HS-5 (cell line): Measurements from ENCODE around the gene PNMA5.
"Not testable (repeated sequence)": the region's sequence is repeated elsewhere in the genome, so short reads cannot be mapped to it uniquely, and the experiment has no call there.

ENCODE experiments used
- DNase-seq: peaks from one replicate; pipeline ENCODE4 v3.0.0-alpha.2; 2012; ENCODE audit warnings: low read depth

Gene PNMA5

DNA sequence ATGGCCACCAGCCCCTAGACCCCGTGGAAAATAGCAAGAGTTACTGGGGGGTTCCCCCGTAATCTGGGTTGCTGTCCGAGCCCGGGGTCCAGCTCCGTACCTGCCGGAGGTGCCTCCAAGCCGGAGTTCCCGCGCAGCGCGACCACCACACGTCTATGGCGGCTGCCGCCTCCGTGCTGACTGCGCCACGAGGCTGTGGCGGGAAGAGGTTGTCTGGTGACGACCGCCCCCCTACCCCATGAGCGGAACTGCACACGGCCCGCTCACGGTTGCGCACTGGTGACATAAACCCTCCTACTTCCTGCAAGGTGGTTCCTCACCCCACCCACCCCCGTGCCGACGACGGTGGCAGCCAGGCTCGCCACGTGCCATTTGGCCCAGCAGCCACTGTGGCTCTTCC, at the start of gene PNMA5:
TSS of gene PNMA5 (minus strand) at position 184 of the 400 bp plus-strand sequence. CDS start 2,518 bp downstream, outside the sequence.
- DNase-seq = no peak

GRCh38 chrX:153032397-153033118, 38.6 kb upstream of the PNMA5 start:
- DNase-seq = peak; percentile 11

DNA sequence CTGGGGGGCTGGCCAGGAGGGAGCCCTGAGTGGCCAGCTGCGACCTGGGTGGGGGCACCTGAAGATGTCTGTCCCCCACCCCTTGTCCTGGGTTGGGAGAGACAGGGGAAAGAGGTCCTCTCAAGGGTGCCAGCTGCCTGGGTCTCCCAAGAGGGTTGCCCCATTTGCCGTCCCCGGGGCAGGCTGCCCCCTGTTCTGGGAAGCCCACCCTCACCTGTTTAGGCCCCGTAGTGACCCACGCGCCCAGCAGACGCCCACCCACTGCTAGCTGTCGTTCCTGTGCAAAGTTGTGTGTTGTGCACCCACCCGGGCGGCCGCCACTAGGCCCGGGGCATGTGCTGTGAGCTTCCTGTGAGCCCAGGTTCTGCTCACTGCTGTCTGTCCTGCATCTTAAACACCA, 36.9 kb upstream of the PNMA5 start:
- no peak for DNase-seq

DNA sequence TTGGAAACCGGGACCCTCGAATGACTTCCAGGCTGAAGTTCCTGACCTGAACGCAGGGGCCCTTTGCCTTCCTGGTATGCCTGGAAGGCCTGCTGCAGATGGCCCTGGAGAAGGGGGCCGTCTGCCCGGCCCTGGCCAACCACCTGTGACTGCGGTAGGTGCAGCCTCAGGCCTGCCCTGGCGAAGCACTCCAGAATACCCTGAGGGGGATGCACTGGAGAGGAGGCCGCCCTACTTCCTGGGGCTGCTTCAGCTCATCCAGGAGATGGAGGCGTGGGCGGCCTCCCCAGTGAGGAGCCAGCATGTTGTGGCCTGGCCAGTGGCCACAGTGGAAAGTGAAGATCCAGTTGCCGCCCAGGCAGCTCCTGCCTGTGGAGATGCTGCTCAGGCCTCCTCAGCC, 36.0 kb upstream of the PNMA5 start:
- no peak for DNase-seq

DNA sequence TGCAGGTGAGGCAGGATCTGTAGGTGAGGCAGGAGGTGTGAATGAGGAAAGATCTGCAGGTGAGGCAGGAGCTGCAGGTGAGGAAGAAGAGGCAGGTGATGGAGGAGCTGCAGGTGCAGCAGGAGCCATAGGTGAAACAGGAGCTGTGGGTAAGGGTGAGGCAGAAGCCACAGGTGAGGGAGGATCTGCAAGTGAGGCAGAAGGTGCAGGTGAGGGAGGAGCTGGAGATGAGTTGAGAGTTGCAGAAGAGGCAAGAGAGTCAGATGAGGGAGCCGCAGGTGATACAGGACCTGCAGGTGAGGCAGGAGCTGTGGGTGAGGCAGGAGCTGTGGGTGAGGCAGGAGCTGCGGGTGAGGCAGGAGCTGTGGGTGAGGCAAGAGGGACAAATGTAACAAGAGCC, 35.2 kb upstream of the PNMA5 start:
- DNase-seq = no peak

DNA sequence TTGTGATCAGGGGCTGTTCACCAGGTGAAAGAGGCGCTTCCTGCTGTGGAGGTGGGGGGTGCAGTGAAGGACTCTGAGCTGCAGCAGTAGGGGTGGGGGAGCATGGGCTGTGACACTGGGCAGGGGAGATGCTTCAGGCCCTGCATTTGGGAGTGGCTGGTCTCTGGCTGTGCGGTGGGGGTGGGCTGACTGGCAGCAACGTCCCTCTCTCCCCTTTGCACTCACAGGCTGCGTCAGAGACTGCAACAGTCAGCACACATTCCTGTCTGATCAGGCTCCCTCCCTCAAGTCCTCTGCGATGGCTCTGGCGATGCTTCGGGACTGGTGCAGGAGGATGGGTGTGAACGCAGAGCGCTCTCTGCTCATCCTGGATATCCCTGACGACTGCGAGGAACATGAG, 34.6 kb upstream of the PNMA5 start:
- not testable (repeated sequence) for DNase-seq

DNA sequence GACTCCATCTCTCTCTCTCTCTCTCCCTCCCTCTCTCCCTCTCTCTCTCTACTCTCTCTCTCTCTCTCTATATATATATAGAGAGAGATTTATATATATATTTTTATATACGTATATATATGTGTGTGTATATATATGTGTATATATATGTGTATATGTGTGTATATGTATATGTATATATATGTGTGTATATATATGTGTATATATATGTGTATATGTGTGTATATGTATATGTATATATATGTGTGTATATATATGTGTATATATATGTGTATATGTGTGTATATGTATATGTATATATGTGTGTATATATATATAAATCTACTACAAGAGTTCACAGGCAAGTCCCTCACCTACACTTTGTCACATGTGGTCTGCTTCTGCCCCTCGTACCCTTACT, 32.6 kb upstream of the PNMA5 start:
- not testable (repeated sequence) for DNase-seq

DNA sequence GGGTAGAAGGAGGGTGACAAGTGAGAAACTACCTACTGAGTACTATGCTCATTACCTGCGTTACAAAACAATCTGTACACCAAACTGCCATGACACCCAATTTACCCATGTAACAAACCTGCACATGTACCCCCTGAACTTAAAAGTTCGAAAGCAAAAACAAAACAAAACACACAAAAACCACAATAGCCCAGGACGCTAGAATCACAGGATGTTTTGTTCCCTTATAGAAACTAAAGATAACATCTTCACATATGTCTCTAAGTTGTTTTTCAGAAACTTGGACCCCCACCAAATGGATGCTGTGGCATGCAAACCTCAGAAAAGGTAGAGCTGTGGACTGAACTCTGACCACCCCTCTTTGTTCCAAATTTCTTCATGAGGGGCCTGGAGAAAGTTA, 25.2 kb upstream of the PNMA5 start:
- no peak for DNase-seq

- DNase-seq = not testable (repeated sequence)
These were observed 23.3 kb upstream of the PNMA5 start for GRCh38 chrX:153017174-153017573.

GRCh38 chrX:153004780-153005179, 10.9 kb upstream of the PNMA5 start:
- no peak for DNase-seq

DNA sequence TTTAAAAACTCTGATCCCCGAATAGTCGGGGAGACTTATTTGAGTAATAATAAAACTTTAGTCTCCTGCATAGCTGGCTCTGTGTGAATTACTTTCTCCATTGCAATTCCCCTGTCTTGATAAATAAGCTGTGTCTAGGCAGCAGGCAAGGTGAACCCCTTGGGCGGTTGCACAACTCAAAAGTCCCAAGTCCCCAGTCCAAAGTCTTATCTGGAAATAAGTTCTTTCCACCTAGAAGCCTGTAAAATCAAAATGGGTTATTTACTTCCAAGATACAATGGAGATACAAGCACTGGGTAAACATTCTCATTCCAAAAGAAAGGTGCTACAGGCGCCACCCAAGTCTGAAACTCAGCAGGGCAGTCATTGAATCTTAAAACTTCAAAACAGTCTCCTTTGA, 10.1 kb upstream of the PNMA5 start:
- DNase-seq = no peak

- DNase-seq = not testable (repeated sequence)
These were observed 8.3 kb upstream of the PNMA5 start for GRCh38 chrX:153002182-153002581.

DNA sequence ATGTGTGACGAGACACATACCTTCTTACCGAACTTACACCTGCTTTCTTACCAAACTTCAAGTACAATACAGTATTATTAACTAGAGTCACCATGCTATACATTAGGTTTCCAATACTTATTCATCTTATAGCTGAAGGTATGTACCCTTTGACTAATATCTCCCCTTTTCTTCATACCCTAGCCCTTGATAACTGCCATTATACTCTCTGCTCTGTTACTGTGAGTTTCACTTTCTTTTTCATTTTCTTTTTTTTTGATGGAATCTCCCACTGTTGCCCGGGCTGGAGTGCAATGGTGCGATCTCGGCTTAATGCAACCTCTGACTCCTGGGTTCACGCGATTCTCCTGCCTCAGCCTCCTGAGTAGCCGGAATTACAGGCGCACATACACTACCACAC, 3.4 kb upstream of the PNMA5 start:
- no peak for DNase-seq

DNA sequence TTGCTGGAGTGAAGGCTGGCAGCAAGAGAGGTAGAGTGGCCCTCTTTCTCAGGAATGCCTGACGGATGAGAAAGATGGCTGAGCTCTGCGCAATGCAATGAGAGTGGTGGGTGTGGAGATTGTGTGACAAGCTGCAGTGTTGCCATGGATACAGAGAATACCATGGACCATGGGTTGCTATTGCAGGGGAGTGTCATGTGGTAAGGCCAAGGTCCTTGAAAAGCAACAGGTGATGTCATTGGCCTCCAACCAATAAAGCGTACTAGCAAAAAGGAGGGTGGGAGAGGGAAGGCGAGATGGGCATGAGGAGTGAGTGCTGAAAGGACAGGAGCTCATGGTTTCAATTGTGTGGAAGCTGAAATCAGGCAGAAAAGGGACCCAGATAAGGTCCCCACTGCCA, 1.8 kb downstream of the PNMA5 start:
- no peak for DNase-seq

DNA sequence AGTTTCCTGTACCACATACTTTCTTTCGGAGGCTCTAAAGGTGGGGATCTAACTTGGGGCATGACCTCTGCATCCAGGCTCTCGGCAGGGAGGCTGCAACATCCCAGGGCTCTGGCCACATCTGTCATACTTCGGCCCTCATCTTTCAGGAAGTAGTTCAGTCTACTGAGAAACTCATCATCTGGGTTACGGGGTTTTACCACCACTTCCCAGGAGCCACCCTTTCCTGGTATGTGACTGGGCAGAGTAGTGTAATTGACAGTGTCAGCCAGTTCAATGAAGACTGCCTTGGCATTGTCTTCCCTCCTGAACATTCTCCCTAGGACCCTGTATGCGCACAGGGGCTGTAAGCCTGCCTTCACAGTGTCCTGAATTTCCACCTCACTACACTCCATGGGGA, 2.8 kb downstream of the PNMA5 start:
- no peak for DNase-seq

- DNase-seq = no peak
These were observed 4.6 kb downstream of the PNMA5 start for GRCh38 chrX:152989292-152989658.

DNA sequence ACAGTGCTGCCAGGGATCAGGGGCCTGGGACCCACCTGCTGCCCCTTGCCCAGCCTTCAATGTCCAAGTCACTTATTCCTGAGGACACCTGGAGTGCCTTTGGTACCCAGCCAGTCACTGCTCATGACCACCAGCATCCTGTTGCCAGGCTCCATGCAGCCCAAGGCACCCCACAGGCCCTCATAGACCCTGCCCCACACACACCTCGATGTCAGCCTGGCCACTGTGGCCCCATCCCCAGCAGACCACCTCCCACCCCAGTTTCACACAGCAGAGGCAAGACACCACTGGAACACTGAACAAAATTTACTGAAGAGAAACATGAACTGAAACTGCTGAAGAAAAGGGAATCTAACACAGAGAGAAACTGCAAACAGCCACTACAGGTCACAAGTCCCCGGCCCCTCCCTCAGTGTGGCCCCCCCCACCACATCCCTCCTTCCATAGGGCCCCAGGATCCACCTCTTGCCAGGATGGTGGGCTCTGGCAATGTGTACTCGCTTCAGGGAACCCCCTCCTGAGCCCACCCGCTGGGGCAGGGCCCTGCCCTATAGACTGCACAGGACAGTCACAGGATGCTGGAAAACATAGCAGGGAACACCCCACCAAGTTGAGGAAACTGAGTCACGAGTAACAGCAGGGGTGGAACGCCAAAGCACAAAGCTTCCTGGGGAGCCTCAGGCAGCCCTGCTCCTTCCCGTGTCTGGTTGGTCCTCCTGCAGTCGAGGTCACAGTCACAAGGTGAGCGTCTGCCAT, 5.2 kb downstream of the PNMA5 start:
- DNase-seq = no peak

DNA sequence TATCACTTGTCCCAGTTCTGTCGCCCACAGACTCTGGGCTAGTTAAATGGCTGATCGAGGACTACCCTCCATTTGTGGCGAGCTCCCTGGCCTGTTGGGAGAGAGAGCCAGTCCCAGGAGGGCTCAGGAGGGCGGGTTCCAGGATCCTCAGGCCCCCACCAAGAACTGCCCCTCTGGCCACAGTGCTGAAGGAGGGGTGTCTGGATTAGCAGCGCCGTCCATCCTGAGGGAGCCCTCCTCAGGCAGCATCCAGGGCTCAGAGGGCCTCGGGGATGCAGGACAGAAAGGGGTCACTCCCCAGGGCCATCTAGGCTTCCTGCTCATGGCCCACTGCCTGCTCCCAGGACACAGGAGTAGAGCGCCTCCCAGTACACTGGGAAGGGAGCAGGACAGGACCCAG, 6.1 kb downstream of the PNMA5 start:
- DNase-seq = no peak

- not testable (repeated sequence) for DNase-seq
These were observed 6.8 kb downstream of the PNMA5 start for GRCh38 chrX:152987156-152987555.

DNA sequence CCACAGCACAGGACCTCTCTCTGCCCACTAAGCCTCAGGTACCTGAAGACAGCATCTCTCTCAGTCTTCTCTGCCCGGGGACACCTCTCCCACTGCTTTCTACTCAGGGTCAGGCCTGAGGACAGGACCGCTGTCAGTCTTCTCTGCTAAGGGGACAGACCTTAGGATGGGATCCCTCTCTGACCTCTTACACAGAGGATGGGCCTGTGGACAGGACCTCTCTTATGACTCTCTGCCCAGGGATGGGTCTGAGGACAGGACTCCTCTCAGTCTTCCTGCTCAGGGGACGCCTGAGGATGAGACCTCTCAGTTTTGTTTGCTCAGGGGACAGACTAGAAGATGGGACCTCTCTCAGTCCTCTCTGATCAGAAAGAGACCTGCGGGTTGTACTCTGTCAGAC, 8.5 kb downstream of the PNMA5 start:
- not testable (repeated sequence) for DNase-seq

- no peak for DNase-seq
These were observed 25.7 kb downstream of the PNMA5 start for GRCh38 chrX:152968193-152968592.

DNA sequence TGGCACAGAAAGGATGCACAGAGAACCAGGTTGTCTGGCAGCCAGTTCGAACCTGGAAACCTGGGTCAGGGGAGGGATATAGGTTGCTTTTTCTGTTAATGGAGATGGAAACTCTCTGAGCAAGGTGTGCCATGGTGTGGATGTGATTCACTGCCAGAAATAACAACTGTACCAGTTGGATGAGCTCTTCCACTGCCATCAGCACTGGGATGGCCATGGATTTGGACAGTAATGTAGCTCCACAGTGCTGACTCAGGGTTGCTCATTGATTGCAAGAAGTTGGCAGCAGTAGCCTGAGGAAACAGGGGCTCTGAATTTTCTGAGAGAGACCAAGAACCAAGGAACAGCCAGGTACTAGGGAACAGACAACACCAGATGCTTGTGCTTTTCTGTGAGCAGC, 33.8 kb downstream of the PNMA5 start:
- no peak for DNase-seq

DNA sequence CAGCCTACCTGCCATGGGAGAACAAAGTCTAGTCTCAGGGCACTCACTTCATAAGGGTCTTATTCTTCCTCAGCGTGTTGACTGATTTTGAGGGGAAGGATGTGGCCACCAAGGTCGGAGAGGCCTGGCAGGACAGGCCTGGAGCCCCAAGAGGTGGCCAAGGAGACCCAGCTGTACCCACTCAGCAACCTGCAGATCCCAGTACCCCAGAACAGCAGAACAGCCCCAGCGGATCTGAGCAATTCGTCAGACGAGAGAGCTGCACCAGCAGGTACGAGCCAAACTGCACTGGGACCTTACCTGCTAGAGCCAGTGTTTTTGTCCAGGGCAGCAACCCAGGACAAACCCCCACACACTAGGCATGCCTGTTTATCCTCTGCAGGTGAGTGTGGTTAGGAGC, 34.3 kb downstream of the PNMA5 start:
- DNase-seq = no peak
